ENCODE measurements around the gene SLC16A9.

SLC16A9 gene

DNA sequence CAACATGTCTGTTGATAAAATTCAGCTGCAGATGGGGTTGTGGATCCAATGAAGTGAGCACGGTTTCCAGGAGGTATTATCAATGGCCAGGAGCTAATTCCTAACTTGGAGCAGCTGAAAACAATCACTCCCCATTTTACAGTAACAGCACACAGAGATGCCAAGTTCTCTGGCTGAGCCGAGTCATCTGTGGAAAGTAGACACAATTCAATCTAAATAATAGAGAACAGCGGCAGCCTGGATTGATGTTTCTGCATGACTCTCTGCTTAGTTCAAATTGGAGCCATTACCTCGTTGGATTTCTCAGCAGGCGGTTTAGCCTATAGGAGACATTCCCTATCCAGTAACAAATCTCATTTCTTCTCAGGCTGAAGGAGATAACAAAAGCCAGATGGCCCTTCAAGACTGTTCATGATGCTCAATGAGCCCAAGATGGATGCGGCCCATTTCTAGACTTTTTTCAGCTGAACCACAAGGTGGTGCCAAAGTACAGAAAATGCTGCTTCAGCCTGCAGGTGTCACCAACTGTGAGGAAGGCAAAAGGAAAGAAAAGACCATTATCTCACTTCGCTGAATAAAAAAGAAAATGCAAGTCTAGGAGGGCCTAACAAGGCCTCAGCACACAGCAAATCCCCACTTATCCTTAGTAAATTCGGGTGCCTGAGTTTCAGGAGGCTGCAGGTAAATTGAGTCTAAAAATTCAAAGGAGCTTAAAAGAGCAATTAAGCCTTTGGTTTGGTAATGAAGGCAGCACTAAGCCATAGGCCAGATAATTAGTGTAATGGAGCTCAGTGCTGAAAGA lies 83.7 kb downstream of the SLC16A9 start:
- DNase-seq (ENCODE audit: low spot score in 2 of 2): peak; percentile 60 to 90
- Histone ChIP-seq H3K9me3 (no peaks in the 10 kb centered on the region), H3K27me3 (ENCODE audit: low read depth) (no peaks in the 10 kb centered on the region), H3K36me3 (replicated peaks) (no peaks in the 10 kb centered on the region), H3K4me3 (no peak overlapping the region), H3K4me1 (no peaks in the 10 kb centered on the region)
- in situ Hi-C loops (cut with MboI; ENCODE audit: low sequenced_read_pairs): loop anchor here (10.0 to 25.0 kb wide), 4 partner anchors 409 to 841 kb away; no protein-coding TSS in a partner anchor

DNA sequence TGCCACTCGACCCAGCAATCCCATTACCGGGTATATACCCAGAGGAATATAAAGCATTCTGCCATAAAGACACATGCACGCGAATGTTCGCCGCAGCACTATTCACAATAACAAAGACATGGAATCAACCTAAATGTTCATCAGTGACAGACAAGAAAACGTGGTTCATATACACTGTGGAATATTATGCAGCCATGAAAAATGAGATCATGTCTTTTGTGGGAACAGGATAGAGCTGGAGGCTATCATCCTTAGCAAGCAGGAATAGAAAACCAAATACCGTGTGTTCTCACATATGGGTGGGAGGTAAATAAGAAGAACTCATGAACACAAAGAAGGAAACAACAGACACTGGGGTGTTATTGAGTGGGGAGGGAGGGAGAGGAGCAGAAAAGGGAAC lies 84.7 kb downstream of the SLC16A9 start:
- DNase-seq (ENCODE audit: low spot score in 2 of 2): no peak
- no peaks in the 10 kb centered on the region for H3K4me1 ChIP-seq
- H3K9me3 ChIP-seq: no peaks in the 10 kb centered on the region
- no peaks in the 10 kb centered on the region for H3K27me3 ChIP-seq (ENCODE audit: low read depth)
- H3K36me3 ChIP-seq (replicated peaks): no peaks in the 10 kb centered on the region
- in situ Hi-C loops (cut with MboI; ENCODE audit: low sequenced_read_pairs): loop anchor here (5.0 to 25.0 kb wide), 6 partner anchors 182 to 840 kb away; no protein-coding TSS in a partner anchor
- H3K4me3 ChIP-seq: no peak overlapping the region

DNA sequence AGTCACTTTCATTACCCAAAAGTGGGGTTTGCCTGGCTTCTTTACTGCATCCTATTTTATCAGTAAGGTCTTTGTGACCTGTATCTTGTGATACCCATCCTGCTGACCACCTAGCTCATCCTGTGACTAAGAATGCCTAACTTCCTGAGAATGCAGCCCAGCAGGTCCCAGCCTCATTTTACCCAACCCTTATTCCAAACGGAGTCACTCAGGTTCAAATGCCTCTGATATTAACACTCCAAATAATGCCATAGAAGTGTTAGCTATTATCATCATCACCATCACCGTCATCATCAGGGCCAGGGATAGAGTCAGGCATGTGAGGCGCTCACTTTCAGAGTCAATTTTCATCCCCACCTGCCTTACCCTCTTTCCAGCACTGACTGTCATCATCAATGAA lies 85.5 kb downstream of the SLC16A9 start:
- in situ Hi-C loops (cut with MboI; ENCODE audit: low sequenced_read_pairs): loop anchor here (5.0 to 10.0 kb wide), 5 partner anchors 183 to 839 kb away; no protein-coding TSS in a partner anchor
- Histone ChIP-seq H3K36me3 (replicated peaks) (no peaks in the 10 kb centered on the region), H3K4me1 (no peaks in the 10 kb centered on the region), H3K4me3 (no peak overlapping the region), H3K27me3 (ENCODE audit: low read depth) (no peaks in the 10 kb centered on the region), H3K9me3 (no peaks in the 10 kb centered on the region)
- DNase-seq (ENCODE audit: low spot score in 2 of 2): no peak

DNA sequence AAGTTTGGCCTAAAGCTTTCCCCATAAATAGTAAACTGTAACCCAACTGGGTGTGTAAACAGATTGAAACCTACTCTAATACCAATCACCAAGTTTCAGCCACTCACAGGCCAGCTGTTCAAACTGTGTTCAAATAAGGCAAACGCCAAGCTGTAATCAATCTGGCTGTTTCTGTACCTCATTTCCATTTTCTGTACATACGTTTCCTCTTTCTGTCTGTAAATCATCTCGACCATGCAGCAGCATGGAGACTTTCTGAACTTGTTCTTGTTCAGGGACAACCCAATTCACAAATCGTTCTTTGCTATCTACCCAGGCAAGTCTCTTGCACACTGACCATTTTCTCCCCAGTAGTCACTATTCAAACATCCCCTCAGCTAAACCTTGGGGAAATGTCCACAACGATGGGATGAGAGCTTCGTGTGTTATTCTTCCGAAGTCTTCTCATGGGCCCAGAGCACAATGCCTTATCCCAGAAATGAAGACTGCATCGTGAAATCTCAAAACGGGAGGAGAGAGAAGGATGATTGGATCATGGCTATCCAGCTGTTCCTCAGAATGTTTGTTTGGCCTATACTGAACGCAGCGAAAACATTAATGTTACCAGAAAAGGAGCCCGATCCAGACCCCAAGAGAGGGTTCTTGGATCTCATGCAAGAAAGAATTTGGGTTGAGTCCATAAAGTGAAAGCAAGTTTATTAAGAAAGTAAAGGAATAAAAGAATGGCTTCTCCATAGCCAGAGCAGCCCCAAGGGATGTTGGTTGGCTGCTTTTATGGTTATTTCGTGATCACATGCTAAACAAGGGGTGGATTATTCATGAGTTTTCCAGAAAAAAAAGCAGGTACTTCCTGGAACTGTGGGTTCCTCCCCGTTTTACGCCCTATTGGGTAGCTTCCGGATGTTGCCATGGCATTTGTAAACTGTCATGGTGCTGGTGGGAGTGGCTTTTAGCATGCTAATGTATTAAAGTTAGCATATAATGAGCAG lies 86.2 kb downstream of the SLC16A9 start:
- DNase-seq (ENCODE audit: low spot score in 2 of 2): no peak
- H3K36me3 ChIP-seq (replicated peaks): no peaks in the 10 kb centered on the region
- H3K9me3 ChIP-seq: no peaks in the 10 kb centered on the region
- no peaks in the 10 kb centered on the region for H3K4me1 ChIP-seq
- in situ Hi-C loops (cut with MboI; ENCODE audit: low sequenced_read_pairs): loop anchor here (5.0 to 10.0 kb wide), 5 partner anchors 184 to 839 kb away; no protein-coding TSS in a partner anchor
- H3K4me3 ChIP-seq: no peak overlapping the region
- no peaks in the 10 kb centered on the region for H3K27me3 ChIP-seq (ENCODE audit: low read depth)

DNA sequence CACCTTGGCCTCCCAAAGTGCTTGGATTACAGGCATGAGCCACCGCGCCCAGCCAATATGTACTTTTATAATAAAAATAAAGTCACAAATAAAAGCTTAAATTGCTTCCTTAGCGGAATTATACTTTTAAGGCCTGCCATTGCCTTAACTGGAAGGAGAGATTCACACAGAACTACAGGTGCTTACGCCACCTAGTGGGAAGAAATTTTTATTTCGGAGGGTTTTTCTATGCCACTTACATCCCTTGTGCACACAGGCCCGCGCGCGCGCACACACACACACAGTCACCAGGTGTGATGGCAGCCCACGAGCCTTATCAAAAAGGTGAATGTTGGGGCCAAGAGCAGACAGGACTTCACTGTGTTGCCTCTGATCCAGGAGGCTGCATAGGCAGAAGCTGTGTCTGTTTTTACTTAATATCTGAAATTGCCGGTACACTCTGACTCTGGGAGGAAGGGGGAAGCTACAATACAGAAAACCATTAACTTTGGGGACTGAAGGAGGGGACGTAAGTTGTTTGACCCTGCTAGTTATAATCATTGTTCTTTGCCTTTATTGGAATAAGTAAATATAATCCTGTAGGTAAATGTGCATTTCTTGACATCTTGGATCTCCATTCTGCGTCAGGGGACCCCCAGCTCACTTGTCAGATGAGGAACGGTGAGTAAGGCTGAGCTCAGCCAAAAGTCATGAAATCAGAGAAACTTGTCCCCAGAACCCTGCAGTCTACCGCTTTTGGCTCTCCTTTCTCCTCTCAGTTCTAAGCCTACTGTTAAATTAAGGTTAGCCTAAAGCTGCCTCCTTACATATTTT lies 87.1 kb downstream of the SLC16A9 start:
- Histone ChIP-seq H3K4me1 (no peaks in the 10 kb centered on the region; the same call in 1 of the 2 replicates), H3K27me3 (ENCODE audit: low read depth) (no peaks in the 10 kb centered on the region; the same call in 1 of the 2 replicates), H3K36me3 (replicated peaks) (no peaks in the 10 kb centered on the region), H3K4me3 (no peak overlapping the region), H3K9me3 (no peaks in the 10 kb centered on the region)
- in situ Hi-C loops (cut with MboI; ENCODE audit: low sequenced_read_pairs): loop anchor here (5.0 to 10.0 kb wide), 5 partner anchors 185 to 838 kb away; no protein-coding TSS in a partner anchor
- DNase-seq (ENCODE audit: low spot score in 2 of 2): peak; percentile 57 to 64

DNA sequence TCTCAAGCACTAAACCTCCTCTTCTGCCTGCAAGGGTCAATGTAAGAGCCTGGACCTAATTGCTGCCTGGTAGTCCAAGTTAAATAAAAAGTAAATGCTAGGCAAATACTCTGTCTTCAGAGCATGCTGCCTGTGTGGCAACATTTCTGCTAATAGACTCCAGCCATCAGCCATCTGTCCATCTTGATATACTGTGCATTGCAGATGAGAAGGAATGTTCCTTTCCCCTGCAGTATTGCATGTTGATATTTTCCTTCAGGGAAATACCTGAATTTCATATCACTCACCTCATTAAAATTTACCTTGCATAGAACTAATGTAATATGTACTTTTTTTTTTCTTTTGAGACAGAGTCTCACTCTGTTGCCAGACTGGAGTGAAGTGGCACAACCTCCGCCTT lies 87.9 kb downstream of the SLC16A9 start:
- Histone ChIP-seq H3K9me3 (no peaks in the 10 kb centered on the region), H3K27me3 (ENCODE audit: low read depth) (peaks cover 2% of the 10 kb centered on the region; the same call in 1 of the 2 replicates), H3K4me1 (no peaks in the 10 kb centered on the region; the same call in 1 of the 2 replicates), H3K36me3 (replicated peaks) (no peaks in the 10 kb centered on the region), H3K4me3 (no peak overlapping the region)
- in situ Hi-C loops (cut with MboI; ENCODE audit: low sequenced_read_pairs): loop anchor here (5.0 to 10.0 kb wide), 5 partner anchors 186 to 837 kb away; no protein-coding TSS in a partner anchor
- DNase-seq (ENCODE audit: low spot score in 2 of 2): no peak

DNA sequence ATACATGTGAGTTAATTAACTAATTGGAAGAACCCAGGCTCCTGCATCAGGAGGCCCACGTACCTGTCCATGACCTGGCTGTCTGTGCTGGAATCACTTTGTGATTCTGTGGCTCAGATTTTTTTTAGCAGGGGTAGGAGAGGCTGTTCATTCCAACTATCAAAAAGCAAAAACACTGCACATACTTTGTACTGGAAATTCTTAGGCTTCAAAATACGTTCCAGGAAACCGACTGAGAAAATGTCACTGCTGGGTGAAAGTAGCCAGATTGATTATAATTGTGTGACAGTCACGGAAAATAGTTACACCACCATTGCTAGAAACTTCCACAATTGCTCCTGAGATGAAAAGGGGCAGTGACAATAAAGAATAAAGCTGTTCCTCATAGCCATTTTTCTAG lies 91.0 kb downstream of the SLC16A9 start:
- no peaks in the 10 kb centered on the region for H3K9me3 ChIP-seq
- H3K27me3 ChIP-seq (ENCODE audit: low read depth): peaks cover 2% of the 10 kb centered on the region; the same call in 1 of the 2 replicates
- DNase-seq (ENCODE audit: low spot score in 2 of 2): no peak
- in situ Hi-C loops (cut with MboI; ENCODE audit: low sequenced_read_pairs): no loop called here
- H3K36me3 ChIP-seq (replicated peaks): no peaks in the 10 kb centered on the region
- H3K4me3 ChIP-seq: no peak overlapping the region
- no peaks in the 10 kb centered on the region; the same call in 1 of the 2 replicates for H3K4me1 ChIP-seq

DNA sequence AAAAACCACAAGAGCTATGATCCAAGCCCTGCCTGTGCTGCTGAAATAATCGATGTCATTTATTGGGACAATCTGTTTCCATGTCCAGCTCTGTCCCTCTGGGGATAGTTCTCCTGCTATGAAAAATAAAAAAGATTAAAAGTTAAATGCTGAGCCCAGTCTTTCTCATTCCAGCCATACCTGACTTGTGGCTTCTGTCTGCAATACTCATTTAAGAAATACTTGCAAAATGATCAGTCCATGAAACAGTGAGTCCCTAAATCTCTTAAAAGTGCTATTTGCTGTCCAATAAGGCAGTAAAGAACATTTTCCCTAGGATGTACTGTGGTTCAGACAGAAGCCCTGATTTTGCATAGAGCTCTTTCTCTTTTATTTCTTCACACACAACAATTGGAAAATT lies 91.7 kb downstream of the SLC16A9 start:
- DNase-seq (ENCODE audit: low spot score in 2 of 2): no peak
- Histone ChIP-seq H3K27me3 (ENCODE audit: low read depth) (peaks cover 2% of the 10 kb centered on the region; the same call in 1 of the 2 replicates), H3K4me3 (no peak overlapping the region), H3K4me1 (no peaks in the 10 kb centered on the region; the same call in 1 of the 2 replicates), H3K9me3 (no peaks in the 10 kb centered on the region), H3K36me3 (replicated peaks) (no peaks in the 10 kb centered on the region)
- in situ Hi-C loops (cut with MboI; ENCODE audit: low sequenced_read_pairs): no loop called here

DNA sequence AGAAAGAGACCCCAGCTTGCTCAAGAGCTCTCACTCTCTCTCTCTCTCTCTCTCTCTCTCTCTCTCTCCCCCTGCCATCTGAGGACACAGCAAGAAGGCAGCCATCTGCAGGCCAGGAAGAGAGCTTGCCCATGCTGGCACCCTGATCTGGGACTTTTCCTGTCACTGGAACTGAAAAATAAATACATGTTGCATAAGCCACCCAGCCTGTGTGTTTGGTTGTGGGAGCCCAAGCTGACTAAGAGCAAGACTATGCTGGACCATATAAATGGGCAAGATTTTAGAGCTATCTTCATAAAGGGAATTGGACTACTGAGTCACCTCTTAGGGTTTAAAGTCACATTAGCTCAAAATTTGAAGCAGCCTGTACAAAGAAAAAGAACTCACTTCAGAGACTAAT lies 98.6 kb downstream of the SLC16A9 start:
- Histone ChIP-seq H3K4me1 (peaks cover 4% of the 10 kb centered on the region; the same call in 1 of the 2 replicates), H3K27me3 (ENCODE audit: low read depth) (no peaks in the 10 kb centered on the region), H3K36me3 (replicated peaks) (no peaks in the 10 kb centered on the region), H3K9me3 (no peaks in the 10 kb centered on the region), H3K4me3 (no peak overlapping the region)
- no peak for DNase-seq (ENCODE audit: low spot score in 2 of 2)
- in situ Hi-C loops (cut with MboI; ENCODE audit: low sequenced_read_pairs): no loop called here

DNA sequence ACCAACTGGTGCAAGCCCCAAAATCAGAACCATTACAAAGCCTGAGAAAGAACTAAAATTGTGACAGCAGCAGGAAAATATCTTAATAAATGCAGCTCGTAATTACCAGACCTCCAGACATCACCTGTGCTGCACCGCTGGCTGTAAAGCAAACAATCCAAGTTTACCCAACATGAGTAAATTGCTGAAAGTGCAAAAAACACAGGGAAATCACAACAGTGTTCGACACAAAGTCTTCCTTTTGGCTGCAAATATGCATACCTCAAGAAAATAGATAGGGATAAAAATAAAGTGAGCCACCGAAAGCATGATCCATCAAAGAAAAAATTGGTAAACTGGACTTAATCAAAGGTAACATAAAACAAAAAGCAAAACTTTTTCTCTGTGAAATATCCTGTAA lies 101.7 kb downstream of the SLC16A9 start:
- no peak overlapping the region for H3K4me3 ChIP-seq
- DNase-seq (ENCODE audit: low spot score in 2 of 2): no peak
- H3K4me1 ChIP-seq: peaks cover 4% of the 10 kb centered on the region; the same call in 1 of the 2 replicates
- no peaks in the 10 kb centered on the region for H3K9me3 ChIP-seq
- in situ Hi-C loops (cut with MboI; ENCODE audit: low sequenced_read_pairs): no loop called here
- H3K36me3 ChIP-seq (replicated peaks): no peaks in the 10 kb centered on the region
- H3K27me3 ChIP-seq (ENCODE audit: low read depth): no peaks in the 10 kb centered on the region

DNA sequence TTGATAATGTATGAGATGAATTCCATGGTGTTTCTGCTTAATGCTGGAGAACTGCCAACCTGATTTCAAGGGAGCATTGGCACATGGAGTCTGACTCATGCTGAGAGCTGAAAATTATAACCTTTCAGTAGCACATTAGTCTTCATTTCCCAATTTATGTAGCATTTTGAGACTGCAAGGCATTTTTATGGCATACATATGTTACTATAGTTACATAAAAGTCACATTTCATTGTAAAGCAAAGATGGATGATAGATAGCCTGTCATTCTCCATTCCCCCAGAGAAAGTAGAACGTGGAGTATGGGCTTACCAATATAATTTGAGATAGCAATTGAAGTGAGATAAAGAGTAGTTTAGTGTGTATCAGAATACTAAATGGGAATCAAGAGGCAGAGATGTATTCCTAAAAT lies 103.1 kb downstream of the SLC16A9 start:
- Histone ChIP-seq H3K9me3 (no peaks in the 10 kb centered on the region), H3K4me1 (peaks cover 4% of the 10 kb centered on the region; the same call in 1 of the 2 replicates), H3K27me3 (ENCODE audit: low read depth) (no peaks in the 10 kb centered on the region), H3K4me3 (no peak overlapping the region), H3K36me3 (replicated peaks) (no peaks in the 10 kb centered on the region)
- in situ Hi-C loops (cut with MboI; ENCODE audit: low sequenced_read_pairs): no loop called here
- DNase-seq (ENCODE audit: low spot score in 2 of 2): no peak

DNA sequence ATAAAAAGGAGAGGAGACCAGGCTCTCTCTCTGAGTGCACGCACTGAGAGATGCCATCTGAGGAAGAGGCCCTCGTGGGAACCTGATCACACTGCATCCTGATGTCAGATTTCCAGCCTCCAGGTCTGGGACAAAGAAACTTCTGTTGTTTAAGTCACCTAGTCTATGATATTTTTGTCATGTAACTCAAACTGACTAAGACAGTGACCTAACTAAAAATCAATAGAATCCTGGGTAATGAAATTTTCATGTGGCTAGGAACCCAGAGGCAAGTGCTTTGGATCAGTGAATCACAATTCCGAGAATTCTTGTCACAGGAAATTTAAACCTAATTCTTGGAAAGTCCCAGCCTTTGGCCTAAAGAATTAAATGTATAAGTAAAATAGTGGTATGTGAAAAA lies 107.7 kb downstream of the SLC16A9 start:
- in situ Hi-C loops (cut with MboI; ENCODE audit: low sequenced_read_pairs): no loop called here
- H3K36me3 ChIP-seq (replicated peaks): no peaks in the 10 kb centered on the region
- no peaks in the 10 kb centered on the region for H3K27me3 ChIP-seq (ENCODE audit: low read depth)
- peaks cover 3% of the 10 kb centered on the region for H3K4me1 ChIP-seq
- H3K4me3 ChIP-seq: no peak overlapping the region
- no peaks in the 10 kb centered on the region for H3K9me3 ChIP-seq
- no peak for DNase-seq (ENCODE audit: low spot score in 2 of 2)
